AG04449 (cell line): Measurements from ENCODE around the gene GPR180.

Experiments
- CTCF ChIA-PET: fragments of 350-600 bp; formaldehyde crosslinking; extraction: SDS; loops from one replicate; lab custom pipeline; 2021; ENCODE audit warnings: antibody characterized with exemption; lab: Yijun Ruan, JAX
- POLR2A ChIA-PET: fragments of 400-600, 350-600 bp; formaldehyde crosslinking; extraction: SDS; loops from one replicate; lab custom pipeline; 2020; ENCODE audit warnings: antibody characterized with exemption, inconsistent platforms; lab: Yijun Ruan, JAX
- DNase-seq: peaks from one replicate; pipeline ENCODE4 v3.0.0-alpha.2; 2010; ENCODE audit warnings: low read depth, low spot score
- H3K4me3 ChIP-seq: 2 replicates; pipeline ENCODE4 v1.5.1; 2011; ENCODE audit warnings: low read depth, mild to moderate bottlenecking, control low read depth, low read length
- CTCF ChIP-seq: IDR thresholded peaks from one replicate; pipeline ENCODE4 v1.5.1; 2011; ENCODE audit warnings: mild to moderate bottlenecking, moderate library complexity, low read length, control low read depth, inconsistent platforms; ENCODE audit not compliant: insufficient read depth; ENCODE audit errors: missing control alignments

GPR180 gene

DNA sequence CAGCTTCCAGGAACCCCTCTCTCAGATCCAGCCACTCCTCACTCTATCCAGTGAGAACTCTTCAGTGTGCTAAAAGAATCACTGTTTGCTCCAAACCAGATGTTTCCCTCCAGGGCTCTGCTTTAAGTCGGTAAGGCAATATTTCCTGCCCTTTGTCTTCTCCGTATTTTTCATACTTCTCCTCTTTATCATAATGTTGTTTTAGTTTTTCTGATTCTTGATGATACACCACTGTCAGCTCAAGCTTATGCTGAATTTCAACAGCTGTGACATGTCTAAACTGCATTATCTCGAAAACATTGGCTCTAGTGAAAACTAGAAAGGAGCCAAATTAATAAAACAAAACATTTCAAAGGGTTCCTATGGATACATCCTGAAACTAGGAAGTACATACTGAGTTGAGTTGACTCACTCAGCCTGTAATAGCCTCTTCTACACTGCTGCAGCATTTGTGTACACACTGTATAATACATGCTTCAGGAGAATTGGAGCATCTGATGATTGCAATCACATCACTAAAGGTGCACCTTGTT, 39.8 kb downstream of the GPR180 start:
- no peak for TF ChIP-seq CTCF
- POLR2A ChIA-PET, result no interaction called here
- H3K4me3 ChIP-seq, result peak overlapping the region; percentile 4; the same call in 1 of the 2 replicates
- no peak for DNase-seq
- CTCF ChIA-PET, result interaction anchor here (1.4 to 2.0 kb wide), 2 partner anchors 21 to 205 kb away, joined by 3 to 5 read pairs; no protein-coding TSS in a partner anchor

GRCh38 chr13:94646904-94647303, 45.2 kb downstream of the GPR180 start:
- POLR2A ChIA-PET, result no interaction called here
- no peak overlapping the region for H3K4me3 ChIP-seq
- CTCF ChIA-PET, result no interaction called here
- DNase-seq, result no peak
- TF ChIP-seq CTCF, result no peak

GRCh38 chr13:94656176-94656575, 54.5 kb downstream of the GPR180 start:
- TF ChIP-seq CTCF, result no peak
- POLR2A ChIA-PET, result interaction anchor here (0.5 kb wide), 1 partner anchor 395 kb away, joined by 4 read pairs; no protein-coding TSS in a partner anchor
- CTCF ChIA-PET, result interaction anchor here (1.0 to 1.6 kb wide), 4 partner anchors 11 to 750 kb away, joined by 3 to 4 read pairs (median 4); no protein-coding TSS in a partner anchor
- no peak for DNase-seq
- no peak overlapping the region for H3K4me3 ChIP-seq

GRCh38 chr13:94656766-94657165, 55.1 kb downstream of the GPR180 start:
- no peak for TF ChIP-seq CTCF
- DNase-seq, result peak; percentile 96
- POLR2A ChIA-PET, result interaction anchor here (0.6 kb wide), 1 partner anchor 1633 kb away, joined by 3 read pairs; no protein-coding TSS in a partner anchor
- no peak overlapping the region for H3K4me3 ChIP-seq
- CTCF ChIA-PET, result interaction anchor here (1.0 to 1.6 kb wide), 4 partner anchors 12 to 749 kb away, joined by 3 to 4 read pairs (median 4); no protein-coding TSS in a partner anchor

GRCh38 chr13:94657167-94657566, 55.5 kb downstream of the GPR180 start:
- no peak for TF ChIP-seq CTCF
- no peak overlapping the region for H3K4me3 ChIP-seq
- ChIA-PET CTCF (interaction anchor here (1.1 to 1.6 kb wide), 3 partner anchors 12 to 749 kb away, joined by 3 to 4 read pairs (median 4); no protein-coding TSS in a partner anchor), POLR2A (interaction anchor here (0.6 kb wide), 1 partner anchor 1632 kb away, joined by 3 read pairs; no protein-coding TSS in a partner anchor)
- no peak for DNase-seq

GRCh38 chr13:94658926-94659597, 57.4 kb downstream of the GPR180 start:
- no peak for TF ChIP-seq CTCF
- no peak for DNase-seq
- POLR2A ChIA-PET, result no interaction called here

More at GRCh38 chr13:94658926-94659597, 57.4 kb downstream of the GPR180 start:
- CTCF ChIA-PET, result interaction anchor here (0.8 to 5.3 kb wide), 6 partner anchors 9 to 745 kb away, joined by 3 to 54 read pairs (median 10); no protein-coding TSS in a partner anchor
- no peak overlapping the region for H3K4me3 ChIP-seq
